HCT116 (cell line): ENCODE results near the gene NFASC.

Source experiments
- CEBPB ChIP-seq: IDR thresholded peaks from 2 replicates; pipeline ENCODE4 v1.6.1; 2012; ENCODE audit warnings: low read depth
- EZH2 ChIP-seq: fragments of 200-600 bp; sonication (generic); IDR thresholded peaks from 2 replicates; pipeline ENCODE4 v1.6.1; 2017; ENCODE audit warnings: antibody characterized with exemption, mixed run types
- POLR2A ChIP-seq: IDR thresholded peaks from 2 replicates; pipeline ENCODE4 v1.7.0; 2011; ENCODE audit warnings: borderline replicate concordance; ENCODE audit not compliant: insufficient read depth, insufficient read length; ENCODE audit errors: extremely low read depth
- POLR2AphosphoS5 ChIP-seq: IDR thresholded peaks from 2 replicates; pipeline ENCODE4 v1.6.1; 2011; ENCODE audit warnings: mild to moderate bottlenecking, low read depth, low read length, moderate library complexity
- SP1 ChIP-seq: IDR thresholded peaks from 2 replicates; pipeline ENCODE4 v1.6.1; 2012; ENCODE audit warnings: low read depth
- SRF ChIP-seq: IDR thresholded peaks from 2 replicates; pipeline ENCODE4 v1.6.1; 2012; ENCODE audit warnings: low read depth
- ZNF274 ChIP-seq: fragments of 200-500 bp; sonication (Bioruptor generic); IDR thresholded peaks from 2 replicates; pipeline ENCODE4 v1.6.1; 2014; ENCODE audit warnings: mild to moderate bottlenecking, low read depth, low read length, inconsistent platforms
- TF ChIP-seq, protein P1 (sequence below), 3 experiments: fragments of 200-600 bp in 1 of 3; sonication (generic) in 1 of 3; IDR thresholded peaks in 2 of 3; conservative IDR thresholded peaks in 1 of 3; 2 replicates each; pipeline ENCODE4 v1.5.1; 2012 to 2017; ENCODE audit warnings: low read depth in 2 of 3, low read length in 2 of 3, antibody characterized with exemption in 1 of 3, borderline replicate concordance in 1 of 3, control low read depth in 1 of 3, mild to moderate bottlenecking in 1 of 3, mixed read lengths in 1 of 3, mixed run types in 1 of 3, moderate library complexity in 1 of 3; ENCODE audit not compliant: insufficient read depth in 1 of 3
- TF ChIP-seq, protein P2 (sequence below): IDR thresholded peaks from 2 replicates; pipeline ENCODE4 v1.6.1; 2011; ENCODE audit warnings: mild to moderate bottlenecking, low read length, moderate library complexity; ENCODE audit not compliant: insufficient replicate concordance; ENCODE audit errors: extremely low read depth

DNA sequence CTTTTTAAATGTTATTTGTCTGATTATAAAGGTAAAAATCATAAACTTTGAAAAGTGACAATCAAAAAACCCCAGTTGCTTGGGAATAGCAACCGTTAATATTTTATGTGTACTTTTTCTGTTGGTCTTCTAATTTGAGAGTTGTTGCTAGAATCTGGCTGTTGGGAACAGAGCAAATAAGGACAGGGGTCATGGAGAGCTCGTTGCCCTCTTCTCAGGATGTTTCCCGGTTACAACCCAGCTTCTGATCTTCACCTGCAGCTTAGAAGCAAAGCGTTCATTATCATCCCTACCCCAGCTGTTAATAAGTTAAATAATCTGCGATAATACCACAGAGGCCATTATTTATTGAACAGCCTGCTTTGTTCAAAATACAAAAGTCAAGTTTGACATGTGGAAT, 22.1 kb upstream of the NFASC start:
- TF ChIP-seq ZNF274 (no peak), EZH2 (no peak), POLR2A (no peak), CEBPB (no peak), SP1 (no peak), POLR2AphosphoS5 (no peak), SRF (no peak)
- TF ChIP-seq, protein P1, sequence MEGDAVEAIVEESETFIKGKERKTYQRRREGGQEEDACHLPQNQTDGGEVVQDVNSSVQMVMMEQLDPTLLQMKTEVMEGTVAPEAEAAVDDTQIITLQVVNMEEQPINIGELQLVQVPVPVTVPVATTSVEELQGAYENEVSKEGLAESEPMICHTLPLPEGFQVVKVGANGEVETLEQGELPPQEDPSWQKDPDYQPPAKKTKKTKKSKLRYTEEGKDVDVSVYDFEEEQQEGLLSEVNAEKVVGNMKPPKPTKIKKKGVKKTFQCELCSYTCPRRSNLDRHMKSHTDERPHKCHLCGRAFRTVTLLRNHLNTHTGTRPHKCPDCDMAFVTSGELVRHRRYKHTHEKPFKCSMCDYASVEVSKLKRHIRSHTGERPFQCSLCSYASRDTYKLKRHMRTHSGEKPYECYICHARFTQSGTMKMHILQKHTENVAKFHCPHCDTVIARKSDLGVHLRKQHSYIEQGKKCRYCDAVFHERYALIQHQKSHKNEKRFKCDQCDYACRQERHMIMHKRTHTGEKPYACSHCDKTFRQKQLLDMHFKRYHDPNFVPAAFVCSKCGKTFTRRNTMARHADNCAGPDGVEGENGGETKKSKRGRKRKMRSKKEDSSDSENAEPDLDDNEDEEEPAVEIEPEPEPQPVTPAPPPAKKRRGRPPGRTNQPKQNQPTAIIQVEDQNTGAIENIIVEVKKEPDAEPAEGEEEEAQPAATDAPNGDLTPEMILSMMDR (IDR thresholded peaks at IDR 0.05 in 2 of 3, conservative IDR thresholded peaks at IDR 0.05 in 1 of 3; ENCODE audit: borderline replicate concordance in 1 of 3, insufficient read depth in 1 of 3, low read depth in 2 of 3, low read length in 2 of 3): no peak
- TF ChIP-seq, protein P2, sequence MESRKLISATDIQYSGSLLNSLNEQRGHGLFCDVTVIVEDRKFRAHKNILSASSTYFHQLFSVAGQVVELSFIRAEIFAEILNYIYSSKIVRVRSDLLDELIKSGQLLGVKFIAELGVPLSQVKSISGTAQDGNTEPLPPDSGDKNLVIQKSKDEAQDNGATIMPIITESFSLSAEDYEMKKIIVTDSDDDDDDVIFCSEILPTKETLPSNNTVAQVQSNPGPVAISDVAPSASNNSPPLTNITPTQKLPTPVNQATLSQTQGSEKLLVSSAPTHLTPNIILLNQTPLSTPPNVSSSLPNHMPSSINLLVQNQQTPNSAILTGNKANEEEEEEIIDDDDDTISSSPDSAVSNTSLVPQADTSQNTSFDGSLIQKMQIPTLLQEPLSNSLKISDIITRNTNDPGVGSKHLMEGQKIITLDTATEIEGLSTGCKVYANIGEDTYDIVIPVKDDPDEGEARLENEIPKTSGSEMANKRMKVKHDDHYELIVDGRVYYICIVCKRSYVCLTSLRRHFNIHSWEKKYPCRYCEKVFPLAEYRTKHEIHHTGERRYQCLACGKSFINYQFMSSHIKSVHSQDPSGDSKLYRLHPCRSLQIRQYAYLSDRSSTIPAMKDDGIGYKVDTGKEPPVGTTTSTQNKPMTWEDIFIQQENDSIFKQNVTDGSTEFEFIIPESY: no peak
